ENCODE data around the gene KIF3B. TPM values are rescaled to one million over a fixed set of nuclear protein-coding genes. Genes with fewer than 3 reads are reported as not detected.
"Not testable (repeated sequence)": the region's sequence is repeated elsewhere in the genome, so short reads cannot be mapped to it uniquely, and the experiment has no call there.

The KIF3B gene
- total RNA-seq, 1 donor from 2014 or later = 37.0 TPM

DNA sequence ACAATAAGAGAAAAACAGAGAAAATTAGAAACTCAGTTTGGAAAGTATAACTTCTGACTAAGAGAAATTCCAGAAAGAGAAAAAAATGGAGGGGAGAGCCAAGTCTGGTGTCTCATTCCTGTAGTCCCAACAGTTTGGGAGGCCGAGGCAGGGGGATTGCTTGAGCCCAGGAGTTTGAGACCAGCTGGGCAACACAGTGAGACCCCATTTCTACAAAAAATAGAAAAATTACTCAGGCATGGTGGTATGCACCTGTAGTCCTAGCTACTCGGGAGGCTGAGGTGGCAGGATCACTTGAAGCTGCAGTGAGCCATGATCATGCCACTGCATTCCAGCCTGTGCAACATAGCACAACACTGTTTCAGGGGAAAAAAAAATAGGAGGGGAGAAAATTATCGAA lies 3.1 kb upstream of the KIF3B start:
- no peak overlapping the region for H3K4me3 ChIP-seq (ENCODE audit: low read depth, low read length)
- TF ChIP-seq, protein P1, sequence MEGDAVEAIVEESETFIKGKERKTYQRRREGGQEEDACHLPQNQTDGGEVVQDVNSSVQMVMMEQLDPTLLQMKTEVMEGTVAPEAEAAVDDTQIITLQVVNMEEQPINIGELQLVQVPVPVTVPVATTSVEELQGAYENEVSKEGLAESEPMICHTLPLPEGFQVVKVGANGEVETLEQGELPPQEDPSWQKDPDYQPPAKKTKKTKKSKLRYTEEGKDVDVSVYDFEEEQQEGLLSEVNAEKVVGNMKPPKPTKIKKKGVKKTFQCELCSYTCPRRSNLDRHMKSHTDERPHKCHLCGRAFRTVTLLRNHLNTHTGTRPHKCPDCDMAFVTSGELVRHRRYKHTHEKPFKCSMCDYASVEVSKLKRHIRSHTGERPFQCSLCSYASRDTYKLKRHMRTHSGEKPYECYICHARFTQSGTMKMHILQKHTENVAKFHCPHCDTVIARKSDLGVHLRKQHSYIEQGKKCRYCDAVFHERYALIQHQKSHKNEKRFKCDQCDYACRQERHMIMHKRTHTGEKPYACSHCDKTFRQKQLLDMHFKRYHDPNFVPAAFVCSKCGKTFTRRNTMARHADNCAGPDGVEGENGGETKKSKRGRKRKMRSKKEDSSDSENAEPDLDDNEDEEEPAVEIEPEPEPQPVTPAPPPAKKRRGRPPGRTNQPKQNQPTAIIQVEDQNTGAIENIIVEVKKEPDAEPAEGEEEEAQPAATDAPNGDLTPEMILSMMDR (IDR thresholded peaks at IDR 0.05; ENCODE audit: insufficient read depth, low read length, poor library complexity, severe bottlenecking) = no peak
- H3K27me3 ChIP-seq (ENCODE audit: control insufficient read depth, insufficient read depth, low read length) = no peaks in the 10 kb centered on the region
- no peak for DNase-seq (ENCODE audit: low read depth)
- H3K36me3 ChIP-seq (ENCODE audit: control insufficient read depth, insufficient read depth, low read length) = no peaks in the 10 kb centered on the region

DNA sequence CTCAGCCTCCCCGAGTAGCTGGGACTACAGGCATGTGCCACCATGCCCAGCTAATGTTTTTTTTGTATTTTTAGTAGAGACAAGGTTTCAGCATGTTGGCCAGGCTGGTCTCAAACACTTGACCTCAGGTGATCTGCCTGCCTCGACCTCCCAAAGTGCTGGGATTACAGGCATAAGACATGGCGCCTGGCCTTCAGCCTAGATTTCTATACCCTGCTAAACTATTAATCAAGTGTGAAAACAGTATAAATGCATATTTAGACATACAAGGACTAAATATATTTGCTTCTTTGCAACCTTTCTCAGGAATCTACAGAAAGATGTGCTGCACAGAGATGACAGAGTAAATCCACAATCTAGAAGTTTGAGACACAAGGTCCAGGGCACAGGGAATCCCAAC lies 2.3 kb upstream of the KIF3B start:
- not testable (repeated sequence) for DNase-seq (ENCODE audit: low read depth)

DNA sequence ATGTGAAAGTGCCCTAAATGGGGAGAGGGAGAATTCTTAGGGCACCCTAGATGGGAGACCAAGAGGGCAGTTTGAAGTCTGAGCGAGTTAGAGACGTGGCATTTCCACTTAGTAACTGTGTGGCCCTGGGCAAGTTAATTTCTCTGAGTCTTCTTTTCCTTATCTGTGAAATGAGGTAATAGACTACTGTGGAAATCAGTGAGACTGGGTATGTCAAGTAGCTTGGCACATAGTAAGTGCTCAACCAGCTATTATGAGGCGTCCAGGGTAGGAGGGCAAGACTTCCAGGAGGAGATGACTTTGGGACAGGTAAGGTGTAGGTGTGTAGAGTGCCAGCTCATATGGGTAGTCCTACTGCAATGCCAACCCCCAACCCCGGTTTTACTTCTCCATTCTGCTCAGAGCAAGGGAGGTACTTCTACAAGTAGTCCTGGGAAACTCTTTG lies 770 bp downstream of the KIF3B start:
- Histone ChIP-seq H3K36me3 (ENCODE audit: control insufficient read depth, insufficient read depth, low read length) (no peaks in the 10 kb centered on the region), H3K27me3 (ENCODE audit: control insufficient read depth, insufficient read depth, low read length) (no peaks in the 10 kb centered on the region), H3K4me3 (ENCODE audit: low read depth, low read length) (peak overlapping the region; percentile 95)
- no peak for DNase-seq (ENCODE audit: low read depth)
- TF ChIP-seq, protein P1 (IDR thresholded peaks at IDR 0.05; ENCODE audit: insufficient read depth, low read length, poor library complexity, severe bottlenecking) = no peak

More for the DNA sequence above, 2.3 kb upstream of the KIF3B start:
- not testable (repeated sequence) for H3K36me3 ChIP-seq (ENCODE audit: control insufficient read depth, insufficient read depth, low read length); H3K4me3 ChIP-seq (ENCODE audit: low read depth, low read length); H3K27me3 ChIP-seq (ENCODE audit: control insufficient read depth, insufficient read depth, low read length)

DNA sequence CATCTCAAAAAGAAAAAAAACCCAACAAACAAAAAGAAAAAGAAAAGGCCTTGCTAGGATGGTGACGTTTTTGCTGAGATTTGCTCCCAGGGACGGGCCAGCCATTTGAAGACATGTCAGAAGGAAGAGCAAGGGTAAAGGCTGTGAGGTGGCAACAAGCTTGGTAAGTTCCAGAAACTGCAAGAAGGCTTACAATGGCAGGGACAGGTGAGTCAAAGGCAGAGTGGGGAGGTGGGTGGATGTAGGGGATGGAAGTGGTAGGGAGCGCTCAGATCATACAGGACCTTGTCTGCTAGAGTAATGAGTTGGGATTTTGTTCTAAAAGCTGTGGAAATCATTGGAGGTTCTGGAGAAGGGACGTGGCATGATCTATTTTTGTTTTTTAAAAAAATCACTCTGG lies 4.3 kb downstream of the KIF3B start:
- H3K27me3 ChIP-seq (ENCODE audit: control insufficient read depth, insufficient read depth, low read length) = no peaks in the 10 kb centered on the region
- TF ChIP-seq, protein P1 (IDR thresholded peaks at IDR 0.05; ENCODE audit: insufficient read depth, low read length, poor library complexity, severe bottlenecking) = no peak
- no peak for DNase-seq (ENCODE audit: low read depth)
- H3K36me3 ChIP-seq (ENCODE audit: control insufficient read depth, insufficient read depth, low read length) = no peaks in the 10 kb centered on the region
- no peak overlapping the region for H3K4me3 ChIP-seq (ENCODE audit: low read depth, low read length)

DNA sequence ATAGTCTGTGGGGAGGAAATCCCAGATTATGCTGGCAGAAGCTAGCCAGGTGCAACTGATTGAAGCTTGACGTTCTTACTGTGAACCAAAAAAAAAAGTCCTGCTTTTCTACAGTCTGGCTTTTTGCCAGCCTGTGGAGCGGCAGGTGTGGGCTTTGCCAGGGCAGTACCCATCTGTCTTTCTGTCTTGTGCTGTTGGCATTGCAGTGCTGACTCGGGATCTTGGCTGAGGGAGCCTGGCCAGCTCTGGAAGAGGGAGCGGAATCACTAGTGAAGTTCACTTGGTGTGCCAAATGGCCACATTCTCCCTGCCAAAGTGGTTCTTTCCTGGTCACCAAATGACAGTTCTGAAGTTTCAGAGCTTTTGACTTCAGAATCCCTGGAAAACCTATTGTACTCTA lies 5.0 kb downstream of the KIF3B start:
- no peaks in the 10 kb centered on the region for H3K36me3 ChIP-seq (ENCODE audit: control insufficient read depth, insufficient read depth, low read length)
- H3K4me3 ChIP-seq (ENCODE audit: low read depth, low read length) = no peak overlapping the region
- TF ChIP-seq, protein P1 (IDR thresholded peaks at IDR 0.05; ENCODE audit: insufficient read depth, low read length, poor library complexity, severe bottlenecking) = no peak
- no peaks in the 10 kb centered on the region for H3K27me3 ChIP-seq (ENCODE audit: control insufficient read depth, insufficient read depth, low read length)
- no peak for DNase-seq (ENCODE audit: low read depth)

DNA sequence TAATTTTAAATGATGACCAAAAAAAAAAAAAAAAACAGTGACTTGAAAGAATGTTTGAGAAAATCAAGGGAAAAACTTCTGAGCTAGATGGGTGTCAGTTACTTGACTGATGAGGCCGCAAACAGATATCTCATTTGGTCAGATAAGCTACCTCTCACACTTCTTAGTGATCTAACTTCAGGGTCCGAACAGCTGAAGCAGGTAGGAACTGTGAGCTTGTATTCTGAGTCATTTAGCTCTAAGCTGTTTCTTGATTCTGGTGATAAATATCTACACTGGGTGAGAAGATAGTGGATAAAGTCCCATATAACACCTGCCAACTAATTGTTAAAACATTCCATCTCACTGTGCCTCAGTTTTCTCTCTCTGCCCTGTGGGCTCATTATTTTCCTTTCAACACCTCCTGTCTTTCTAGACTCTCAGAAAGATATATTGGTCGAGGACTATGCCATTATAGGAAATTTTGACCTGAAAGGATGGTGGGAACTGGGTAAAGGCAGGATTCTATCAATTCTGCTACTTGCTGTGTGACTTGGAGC lies 7.7 kb downstream of the KIF3B start:
- no peak for DNase-seq (ENCODE audit: low read depth)
- Histone ChIP-seq H3K4me3 (ENCODE audit: low read depth, low read length) (no peak overlapping the region), H3K36me3 (ENCODE audit: control insufficient read depth, insufficient read depth, low read length) (no peaks in the 10 kb centered on the region), H3K27me3 (ENCODE audit: control insufficient read depth, insufficient read depth, low read length) (no peaks in the 10 kb centered on the region)
- TF ChIP-seq, protein P1 (IDR thresholded peaks at IDR 0.05; ENCODE audit: insufficient read depth, low read length, poor library complexity, severe bottlenecking) = no peak

Data from kidney epithelial cell (primary cell).